Activated naive CD4-positive, alpha-beta T cell treated with anti-CD3 and anti-CD28 coated beads, Interleukin-2, amount 50 U/mL, for 16 hours (primary cell): ENCODE measurements around the gene PFDN2.
A peak's percentile ranks its signal among the peaks of the same experiment; 100 is the strongest.

Source experiments
- DNase-seq: peaks from one replicate; pipeline ENCODE4 v3.0.0-alpha.2; 2020

PFDN2 gene

DNA sequence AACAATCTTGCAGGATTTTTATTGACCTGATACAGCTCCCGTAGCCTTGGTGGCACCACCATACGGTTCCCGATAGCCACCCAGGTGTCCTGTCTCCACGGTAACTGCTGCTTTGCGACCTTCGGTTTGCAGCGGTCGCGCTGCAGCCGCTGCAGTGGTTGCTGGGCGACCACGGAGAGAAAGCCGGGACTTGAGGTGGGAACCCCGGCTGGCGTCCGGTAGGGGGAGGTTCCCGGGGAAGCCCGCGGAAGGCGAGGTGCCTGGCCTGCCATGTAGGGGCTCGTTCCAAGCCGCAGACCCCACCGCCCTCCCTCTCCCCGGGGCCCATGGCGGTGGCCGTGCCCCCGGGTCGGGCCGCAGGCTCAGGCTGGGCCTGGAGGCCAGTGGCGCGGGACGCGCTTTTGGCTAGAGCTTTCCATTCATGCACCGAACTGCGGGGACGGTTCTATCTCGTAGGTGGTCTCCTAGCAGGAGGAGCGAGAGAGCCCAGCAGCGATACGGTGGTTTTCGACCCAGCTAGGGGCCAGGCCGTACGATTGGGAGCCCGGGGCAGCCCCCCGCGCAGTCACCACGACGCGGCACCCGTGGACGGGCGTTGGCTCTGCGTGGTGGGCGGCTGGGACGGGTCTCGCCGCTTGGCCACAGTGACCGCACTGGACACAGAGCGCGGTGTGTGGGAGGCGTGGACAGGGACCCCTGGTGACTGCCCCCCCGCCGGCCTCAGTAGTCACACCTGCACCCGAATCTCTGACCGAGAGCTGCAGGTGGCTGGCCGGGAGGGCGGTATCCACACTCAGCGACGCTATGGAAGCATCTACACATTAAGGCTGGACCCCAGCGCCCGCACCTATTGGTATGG lies 19.4 kb downstream of the PFDN2 start, which contains the start of gene KLHDC9:
Gene KLHDC9 (plus strand): TSS at position 152 of the 859 bp plus-strand sequence. CDS start 175 bp downstream, at position 327.
- peak; percentile 53 for DNase-seq

DNA sequence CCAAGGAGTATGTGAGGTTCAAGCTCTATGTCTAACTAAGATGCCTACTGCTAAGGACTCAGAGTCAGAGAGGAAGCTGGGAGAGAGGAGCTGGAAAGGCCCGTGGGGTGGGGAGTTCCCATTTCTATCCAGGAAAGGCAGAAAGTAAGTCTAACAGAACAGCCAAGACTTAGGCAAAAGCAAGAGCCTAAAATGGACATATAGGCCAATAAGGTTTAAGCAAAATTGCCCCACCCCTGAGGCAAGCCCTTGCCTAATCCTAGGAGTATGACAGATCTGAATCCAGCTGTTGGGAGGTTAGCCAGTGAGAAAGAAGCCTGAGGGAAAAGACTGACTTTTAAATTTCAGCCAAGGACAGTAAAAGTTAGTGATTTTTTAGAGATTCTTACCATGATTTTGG lies 21.3 kb downstream of the PFDN2 start:
- no peak for DNase-seq

DNA sequence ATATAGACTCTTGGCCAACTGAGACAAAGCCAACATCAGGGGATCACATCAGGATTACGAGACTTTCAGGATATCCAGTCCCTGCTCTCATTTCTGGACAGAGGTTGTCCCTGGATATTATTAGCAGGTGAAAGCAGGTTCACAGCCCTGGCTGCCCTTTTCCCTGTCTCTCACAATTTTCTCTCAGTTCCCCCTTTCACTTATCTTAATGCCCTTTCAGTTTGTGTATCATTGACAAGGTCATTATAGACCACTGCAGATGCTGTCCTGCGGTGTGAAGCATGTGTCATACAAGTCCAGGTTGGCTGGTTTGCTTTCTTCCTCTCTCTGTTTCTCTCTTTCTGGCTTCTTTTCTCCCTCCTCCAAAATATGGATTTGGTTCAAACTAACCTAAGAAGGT lies 21.8 kb downstream of the PFDN2 start:
- no peak for DNase-seq

DNA sequence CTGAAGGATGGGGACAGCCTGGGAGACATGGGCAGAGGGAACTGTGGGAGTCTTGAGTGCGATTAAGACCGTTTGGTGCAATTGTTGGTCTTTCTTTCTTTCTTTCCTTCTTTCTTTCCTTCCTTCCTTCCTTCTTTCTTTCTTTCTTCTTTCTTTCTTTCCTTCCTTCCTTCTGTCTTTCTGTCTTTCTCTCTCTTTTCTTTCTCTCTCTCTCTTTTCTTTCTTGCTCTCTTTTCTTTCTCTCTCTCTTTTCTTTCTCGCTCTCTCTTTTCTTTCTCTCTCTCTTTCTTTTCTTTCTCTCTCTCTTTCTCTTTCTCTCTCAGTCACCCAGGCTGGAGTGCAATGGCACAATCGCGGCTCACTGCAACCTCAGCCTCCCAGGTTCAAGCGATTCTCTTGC lies 22.6 kb downstream of the PFDN2 start:
- DNase-seq = no peak

DNA sequence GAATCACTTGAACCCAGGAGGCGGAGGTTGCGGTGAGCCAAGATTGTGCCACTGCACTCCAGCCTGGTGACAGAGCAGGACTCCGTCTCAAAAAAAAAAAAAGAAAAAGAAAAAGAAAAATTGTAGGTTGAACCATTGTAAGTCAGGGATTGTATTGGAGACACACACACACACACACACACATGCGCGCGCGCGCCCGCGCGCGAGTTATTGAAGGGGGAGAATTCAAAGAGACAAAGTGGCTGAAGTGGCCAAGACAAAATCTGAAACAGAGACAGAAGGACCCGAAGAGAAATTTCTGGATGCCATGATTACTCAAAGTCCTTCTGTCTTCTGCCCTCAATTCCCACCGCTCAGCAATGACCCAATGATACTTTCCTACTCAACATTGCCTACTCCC lies 23.4 kb downstream of the PFDN2 start:
- DNase-seq = no peak

DNA sequence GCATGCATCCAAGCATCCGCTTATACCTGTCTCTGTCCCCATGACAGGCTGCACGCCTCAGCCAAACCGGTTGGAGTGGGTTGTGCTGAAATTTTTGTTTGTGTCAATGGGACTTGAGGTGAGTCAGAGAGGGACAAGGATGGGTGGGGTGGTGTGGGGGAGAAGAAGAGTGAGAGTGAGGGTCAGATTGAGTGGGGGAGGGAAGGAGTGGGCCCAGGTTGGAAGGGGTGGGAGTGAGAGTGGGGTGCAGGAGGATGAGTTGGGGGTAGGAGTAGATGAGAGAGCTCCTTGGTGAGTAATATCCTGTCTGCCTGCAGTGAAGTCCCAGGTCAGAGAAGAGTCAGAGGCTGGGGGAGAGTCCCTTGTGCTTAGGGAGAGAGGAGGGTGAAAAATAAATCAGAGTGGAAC lies 25.2 kb downstream of the PFDN2 start:
- DNase-seq = peak; percentile 55

DNA sequence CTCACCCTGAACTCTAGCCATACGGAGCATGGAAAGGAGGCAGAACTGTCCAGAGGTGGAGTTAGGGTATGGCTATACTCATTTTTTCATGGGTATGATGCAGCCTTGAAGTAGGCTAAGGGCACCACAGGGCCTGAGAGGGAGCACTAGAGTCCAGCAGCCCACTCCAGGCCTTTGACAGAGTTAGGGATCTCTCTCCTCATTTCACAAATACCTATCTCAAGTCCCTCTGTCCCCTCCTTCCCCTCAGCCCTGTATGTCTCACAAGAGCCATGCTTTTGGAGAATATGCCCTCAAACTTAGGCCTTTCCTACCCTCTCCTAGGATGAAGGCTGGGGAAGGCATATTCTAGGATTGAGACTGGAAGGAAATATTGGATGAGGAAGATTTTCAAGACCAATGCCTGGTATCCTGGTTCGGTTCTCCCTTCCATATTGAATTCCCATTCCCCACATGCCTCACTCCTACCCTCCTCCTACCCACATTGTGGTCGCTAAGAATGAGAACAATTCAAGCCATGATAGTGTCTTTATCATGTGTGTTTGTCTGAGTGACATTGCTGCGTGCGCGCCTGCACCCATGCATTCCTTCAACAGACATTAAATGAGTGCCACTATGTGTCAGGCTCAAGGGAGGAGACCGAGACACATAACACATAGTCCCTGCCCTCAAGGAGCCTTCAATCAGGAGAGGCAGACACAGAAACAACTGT lies 25.9 kb downstream of the PFDN2 start:
- DNase-seq = no peak

DNA sequence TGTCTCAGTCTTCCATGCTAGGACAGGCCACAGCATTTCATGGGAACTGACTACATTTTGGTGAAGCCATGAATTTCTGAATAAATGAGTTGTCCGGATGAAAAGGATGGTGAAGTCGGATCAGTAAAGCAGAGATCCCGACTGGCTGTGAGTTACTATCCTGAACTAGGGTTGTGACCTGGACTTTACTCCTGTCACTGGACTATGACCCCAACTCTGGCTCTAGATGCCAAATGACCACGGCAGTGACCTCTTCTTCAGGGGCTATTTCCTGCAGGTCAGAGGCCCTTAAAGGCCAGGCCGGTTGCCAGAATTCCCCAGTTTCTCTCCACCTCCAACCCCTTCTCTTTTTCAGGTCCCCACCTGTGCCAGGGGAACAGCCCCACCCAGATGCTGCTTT lies 26.7 kb downstream of the PFDN2 start:
- no peak for DNase-seq

DNA sequence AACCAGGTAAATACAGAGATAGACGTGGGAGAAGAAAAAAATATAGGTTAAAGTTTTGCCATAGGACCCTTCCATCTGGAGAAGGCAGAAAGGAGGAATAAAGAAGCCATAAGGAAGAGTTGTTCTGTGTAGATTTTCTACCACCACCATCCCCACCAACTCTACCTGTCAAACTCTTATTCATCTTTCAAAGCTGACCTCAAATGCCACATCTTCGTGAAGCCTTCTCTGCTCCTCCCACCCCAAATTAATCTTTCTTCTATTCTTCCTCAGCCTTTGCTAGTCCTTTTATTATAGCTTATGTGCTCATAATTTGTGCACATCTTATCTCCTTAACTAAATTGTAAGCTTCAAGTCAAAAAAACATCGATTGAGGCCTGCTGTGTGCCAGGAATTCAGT lies 27.2 kb downstream of the PFDN2 start:
- no peak for DNase-seq

DNA sequence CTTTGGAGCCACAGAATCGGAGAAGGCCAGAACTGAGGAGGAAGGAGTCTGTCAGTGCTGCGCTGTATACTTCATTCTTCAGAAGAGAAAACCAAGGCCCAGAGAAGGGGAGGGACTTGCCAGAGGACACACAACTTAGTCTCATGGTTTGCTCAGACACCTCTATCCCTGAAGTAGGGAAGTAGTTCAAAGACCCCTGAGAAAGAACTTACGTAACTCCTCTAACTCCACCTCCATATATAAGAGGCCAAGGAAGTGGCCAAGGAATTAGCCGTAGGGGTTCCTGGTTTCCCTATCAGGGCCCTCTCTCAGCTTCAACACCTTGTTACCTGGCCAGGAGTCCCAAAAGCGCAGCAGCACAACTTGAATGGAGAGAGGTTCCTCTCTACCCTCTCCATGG lies 27.9 kb downstream of the PFDN2 start:
- no peak for DNase-seq

DNA sequence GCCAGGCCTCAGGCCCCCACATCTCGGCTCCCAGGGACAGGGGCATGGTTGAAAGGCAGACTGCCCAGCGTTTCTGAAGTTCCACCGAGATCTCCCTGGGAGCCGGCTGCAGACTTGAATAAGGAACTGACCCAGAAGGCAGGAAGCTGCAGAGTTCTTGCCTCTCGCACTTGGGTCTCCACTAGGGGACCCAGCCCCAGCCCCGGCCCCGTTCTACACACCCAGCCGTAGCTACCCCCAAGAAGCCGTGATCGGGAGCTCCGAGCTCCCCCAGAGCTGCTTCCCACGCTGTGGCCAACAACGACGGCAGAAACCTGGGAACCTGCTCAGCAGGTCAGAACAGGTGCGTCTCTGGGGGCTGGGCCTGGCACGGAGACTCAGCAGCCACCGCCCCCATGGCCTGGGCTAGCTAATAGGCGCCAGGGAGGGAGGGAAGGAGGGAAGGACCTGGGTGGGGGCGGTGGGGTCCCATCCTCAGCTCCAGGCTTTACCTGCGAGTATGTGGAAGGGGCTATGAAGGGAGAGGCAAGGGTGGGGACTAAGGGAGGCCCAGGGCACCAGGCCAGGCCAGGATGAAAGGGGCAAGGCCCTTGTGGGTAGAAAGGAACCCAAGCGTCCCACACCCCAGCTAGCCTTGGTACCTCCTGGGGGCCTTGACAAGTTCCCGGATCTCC lies 28.4 kb downstream of the PFDN2 start, which contains the start of gene NECTIN4:
Gene NECTIN4 (minus strand): TSS at position 308 of the 674 bp plus-strand sequence. CDS start 262 bp downstream, at position 46.
- DNase-seq = no peak

DNA sequence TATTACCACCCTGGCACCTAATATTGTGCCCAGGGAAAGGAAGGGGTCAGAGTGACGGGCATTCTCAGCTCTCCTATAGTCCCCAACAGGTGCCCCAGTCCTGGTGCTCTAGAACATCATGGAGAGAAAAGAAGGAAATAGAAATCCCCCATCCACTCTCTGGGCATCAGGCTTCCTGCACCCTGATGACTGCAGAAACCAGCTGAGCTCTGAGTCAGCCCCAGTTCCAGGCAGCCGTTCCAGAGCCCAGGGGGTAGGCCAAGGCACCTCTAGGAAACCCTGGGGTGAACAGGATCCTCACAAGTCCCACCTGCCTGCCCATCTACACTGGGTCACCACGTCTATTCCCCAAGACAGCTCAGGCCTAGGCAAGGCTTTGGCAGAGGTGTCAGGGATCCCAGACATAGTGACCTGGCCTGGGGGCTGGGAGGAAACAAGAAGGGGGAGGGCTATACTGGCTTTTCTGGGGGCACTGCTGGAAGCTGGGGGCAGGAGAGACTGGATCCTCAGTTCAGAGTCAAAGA lies 29.2 kb downstream of the PFDN2 start:
- DNase-seq = no peak

DNA sequence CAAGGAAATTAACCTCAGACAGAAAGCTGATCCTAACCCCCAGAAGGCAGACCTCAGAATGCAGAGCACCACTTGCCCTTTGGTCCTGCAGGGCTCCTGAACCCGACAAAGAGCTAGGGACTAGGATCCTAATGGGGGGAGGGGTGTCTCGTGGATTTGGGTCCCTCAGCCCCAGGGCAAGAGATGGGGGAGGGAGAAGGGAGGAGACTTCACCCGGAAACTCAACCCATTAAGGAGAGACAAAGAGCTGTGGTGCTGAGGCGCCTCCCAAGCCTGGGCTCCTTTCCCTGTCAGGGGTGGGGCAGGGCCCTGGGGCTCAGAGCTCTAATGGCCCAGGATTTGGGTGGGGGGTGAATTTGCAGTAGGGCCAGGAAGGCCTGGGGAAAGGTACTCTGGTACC lies 31.4 kb downstream of the PFDN2 start:
- DNase-seq = no peak

DNA sequence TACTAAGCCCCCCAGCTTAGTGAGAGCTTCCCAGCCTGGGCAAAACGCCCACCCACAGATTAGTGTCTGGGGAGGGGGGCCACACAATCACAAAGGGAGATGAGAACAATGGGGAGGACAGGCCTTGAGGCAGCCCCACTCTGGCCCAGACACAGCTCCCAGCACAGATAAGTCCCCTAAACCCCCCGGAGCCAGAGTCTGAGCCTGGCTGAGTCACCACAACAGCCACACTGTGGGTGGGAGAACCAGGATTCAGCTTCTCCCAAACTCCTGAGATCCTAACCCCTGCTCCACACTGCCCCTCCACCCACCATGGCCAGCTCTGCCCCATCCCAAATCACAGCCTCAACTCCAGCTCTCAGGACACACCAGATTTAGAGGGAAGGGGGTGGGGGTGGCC lies 32.7 kb downstream of the PFDN2 start:
- no peak for DNase-seq

DNA sequence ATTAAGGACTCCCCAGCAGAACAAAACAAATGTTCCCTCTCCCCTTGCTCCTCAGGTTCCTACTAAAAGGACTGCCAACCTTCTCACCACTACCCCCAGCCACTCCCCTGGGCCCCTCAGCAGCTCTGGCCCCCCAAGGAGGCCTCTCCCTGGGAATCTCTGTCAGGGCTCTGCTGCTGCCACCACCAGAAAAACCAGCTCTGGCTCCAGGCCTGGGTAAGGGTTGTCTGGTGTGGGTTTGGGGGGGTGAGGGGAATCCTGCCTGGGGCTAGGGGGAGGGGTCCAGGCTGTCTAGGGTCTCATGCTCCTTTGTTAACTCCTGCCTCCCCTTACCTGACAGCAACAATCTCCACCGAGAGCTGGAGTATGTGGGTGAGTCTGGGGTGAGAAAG lies 33.2 kb downstream of the PFDN2 start:
- no peak for DNase-seq

DNA sequence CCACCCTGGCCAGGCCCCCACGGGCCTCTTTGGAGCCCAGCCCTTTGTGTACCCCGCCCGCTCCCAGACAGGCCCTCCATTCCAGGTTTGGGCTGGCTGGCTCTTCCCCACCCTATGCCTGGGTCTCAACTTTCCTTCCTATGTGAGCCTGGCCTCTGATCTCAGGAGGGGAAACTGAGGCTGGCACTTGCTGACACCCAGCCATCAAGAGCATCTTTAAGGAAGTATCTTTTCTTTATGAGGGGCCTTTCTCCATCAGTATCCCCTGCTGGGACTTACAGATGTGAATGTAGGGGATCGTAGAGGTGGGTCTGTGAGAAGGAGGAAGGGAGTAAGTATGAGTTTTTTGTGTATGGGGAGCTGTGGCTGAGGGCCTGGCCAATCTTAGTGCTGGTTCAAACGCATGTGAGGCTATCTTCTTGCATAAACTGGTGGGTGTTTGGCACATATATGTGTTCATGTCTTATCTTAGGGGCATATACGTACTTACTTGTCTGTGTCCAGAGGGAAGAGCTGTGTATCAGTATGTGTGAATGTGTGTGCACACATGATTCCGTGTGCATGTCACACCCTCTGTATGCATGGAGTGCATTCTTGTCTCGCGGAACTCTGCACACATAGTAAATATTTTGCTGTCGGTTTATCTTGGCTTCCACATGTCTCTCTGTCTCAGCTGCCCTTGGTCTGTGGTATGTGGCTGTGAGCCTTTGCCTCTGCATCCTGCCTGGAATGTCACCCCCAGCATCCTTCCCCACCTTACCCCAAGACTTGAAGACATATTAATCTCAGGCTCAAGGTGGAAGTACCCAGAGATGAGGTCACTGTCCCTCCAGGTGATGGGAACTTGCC lies 33.9 kb downstream of the PFDN2 start:
- DNase-seq = no peak

DNA sequence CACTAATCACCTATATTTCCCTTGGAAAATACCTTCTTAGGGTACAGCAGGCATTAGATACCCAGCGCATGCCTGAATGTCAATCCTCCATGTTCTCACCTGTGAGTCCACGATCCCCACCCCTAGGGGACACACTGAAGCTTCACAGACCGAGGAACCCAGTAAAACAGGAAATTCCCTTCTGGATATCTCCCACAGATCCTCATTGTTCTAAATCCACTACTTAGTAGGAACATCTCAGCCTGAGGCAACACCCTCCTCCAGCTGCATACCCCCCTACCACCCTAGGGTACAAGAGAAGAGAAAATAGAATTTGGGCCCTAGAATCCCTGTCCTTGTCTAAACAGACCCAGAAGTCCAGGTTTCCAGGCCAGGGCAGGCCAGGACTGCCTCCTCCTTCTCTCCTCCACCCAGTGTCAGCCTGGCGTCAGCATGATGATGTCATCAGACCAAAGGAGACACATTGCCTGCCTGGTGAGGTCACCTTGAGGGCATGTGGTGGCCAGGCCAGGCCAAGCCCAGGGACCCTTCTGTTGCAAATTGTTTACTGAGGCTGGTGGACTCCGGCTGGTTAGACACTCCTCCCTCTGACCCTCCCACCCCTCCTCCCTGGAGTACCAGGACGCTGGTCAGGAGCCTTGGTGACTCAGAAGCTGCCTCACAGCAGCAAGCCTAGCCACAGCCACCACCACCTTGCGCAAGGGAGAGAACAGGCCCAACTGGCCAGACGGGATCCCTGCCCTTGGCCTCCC lies 34.7 kb downstream of the PFDN2 start:
- DNase-seq = no peak

DNA sequence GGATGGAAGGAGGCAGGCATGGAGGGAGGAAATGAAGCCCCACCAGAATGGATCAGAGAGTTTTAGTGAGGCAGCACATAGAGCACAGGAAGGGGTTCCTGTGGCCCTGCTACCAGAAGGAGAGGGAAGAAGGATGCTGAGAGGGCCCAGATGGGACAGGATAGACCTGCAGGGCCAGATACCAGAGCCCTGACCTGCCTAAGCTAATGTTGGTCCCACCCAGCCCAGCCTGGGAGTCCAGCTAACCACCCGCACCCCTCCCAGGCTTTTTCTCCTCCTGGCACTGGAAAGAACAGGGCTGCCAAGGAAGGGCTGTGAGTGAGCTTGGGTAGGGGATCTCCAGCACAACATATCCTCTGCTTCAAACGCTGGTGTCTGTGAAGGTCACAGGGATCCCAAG lies 35.4 kb downstream of the PFDN2 start:
- no peak for DNase-seq

DNA sequence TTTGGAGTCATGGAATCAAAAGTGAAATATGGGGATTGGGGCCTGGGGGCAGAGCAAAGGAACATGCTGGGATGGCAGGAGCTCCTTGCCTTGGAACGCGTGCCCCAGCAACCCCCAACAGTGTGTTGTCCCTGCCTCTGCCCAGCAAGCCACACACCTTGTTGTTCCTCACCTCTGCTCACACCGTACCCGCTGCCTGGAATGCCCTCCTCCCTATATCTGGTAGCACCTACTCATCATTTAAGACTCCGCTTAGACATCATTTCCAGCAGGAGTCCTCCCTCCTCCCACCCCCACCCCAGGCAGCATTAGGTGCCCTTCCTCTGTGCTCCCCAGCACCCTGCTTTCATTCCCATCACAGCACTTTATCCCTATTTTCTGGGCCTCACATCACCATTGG lies 36.3 kb downstream of the PFDN2 start:
- no peak for DNase-seq

DNA sequence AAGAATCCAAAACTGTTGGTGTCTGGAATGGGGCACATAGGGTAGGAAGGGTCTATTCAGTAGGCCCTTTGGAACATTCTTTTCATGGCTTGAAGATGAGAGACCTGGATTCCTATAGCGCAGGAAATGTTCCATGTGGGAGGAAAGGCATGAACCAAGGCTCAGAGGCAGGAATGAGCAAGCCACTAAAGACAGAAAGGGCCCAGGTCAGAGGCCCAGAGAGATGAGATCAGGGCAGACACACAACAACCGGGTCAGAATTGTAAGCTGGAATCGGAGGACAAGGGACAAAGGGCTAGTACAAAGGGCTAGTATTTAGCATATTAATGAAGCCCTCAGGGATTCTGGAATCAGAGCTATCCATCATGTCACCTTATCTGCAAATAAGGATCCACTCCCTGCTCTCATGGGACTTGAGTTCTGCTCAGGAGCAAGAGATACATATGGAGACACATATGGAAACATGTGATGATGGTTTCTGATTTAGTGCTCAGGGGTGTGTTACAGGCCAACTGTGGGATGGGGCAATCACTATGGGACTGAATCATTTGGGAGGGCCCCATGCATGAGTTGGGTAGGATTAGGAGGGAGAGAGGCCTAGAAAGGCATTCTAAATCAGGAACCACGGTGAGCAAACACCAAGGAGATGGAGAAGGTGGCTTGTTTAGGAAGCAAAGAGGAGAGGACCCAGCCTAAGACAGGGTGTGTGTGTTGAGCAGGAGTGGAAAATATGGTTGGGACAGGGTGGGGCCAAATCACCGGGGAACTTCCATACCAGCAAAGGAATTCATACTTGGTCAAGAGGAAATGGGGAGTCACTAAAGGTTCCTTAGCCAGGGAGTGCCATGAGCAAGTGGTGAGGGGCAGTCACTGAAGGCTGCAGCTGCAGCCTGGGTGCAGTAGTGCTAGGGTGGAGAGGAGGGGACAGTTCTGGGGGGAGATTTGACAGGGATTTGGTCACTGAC lies 37.1 kb downstream of the PFDN2 start:
- no peak for DNase-seq
